T-helper 1 cell treated with Interleukin-12 subunit alpha and Interleukin-12 subunit beta and Interleukin-4 antibody, amounts not matched to agents 30 ng/mL and 1 ng/mL, for 36 hours (primary cell): ENCODE results near the gene RPH3AL. TPM values are rescaled to one million over a fixed set of nuclear protein-coding genes. Genes with fewer than 3 reads are reported as not detected.
"Not testable (repeated sequence)": the region's sequence is repeated elsewhere in the genome, so short reads cannot be mapped to it uniquely, and the experiment has no call there.

Experiments
- intact Hi-C: fragments of 100-400 bp; cut with micrococcal nuclease; formaldehyde crosslinking; loops from one replicate; pipeline ENCODE4 v1.15.1; 2024
- total RNA-seq: library from RNA; stranded (reverse); gene quantifications from 2 replicates; pipeline ENCODE4 v1.2.3, GENCODE V29; 2022

The RPH3AL gene
- total RNA-seq, 1 donor from 2014 or later: 2.6 TPM

GRCh38 chr17:245020-245419 lies 107.6 kb downstream of the RPH3AL start:
- intact Hi-C loops: no loop called here

- intact Hi-C loops: not testable (repeated sequence)
These were observed 108.7 kb downstream of the RPH3AL start for GRCh38 chr17:243924-244323.

GRCh38 chr17:238964-239259 lies 113.7 kb downstream of the RPH3AL start:
- intact Hi-C loops: no loop called here

GRCh38 chr17:238071-238963 lies 114.3 kb downstream of the RPH3AL start:
- intact Hi-C loops: no loop called here

GRCh38 chr17:237406-237955 lies 115.1 kb downstream of the RPH3AL start:
- intact Hi-C loops: no loop called here

GRCh38 chr17:236641-237405 lies 115.8 kb downstream of the RPH3AL start:
- intact Hi-C loops: no loop called here

GRCh38 chr17:235831-236640 lies 116.6 kb downstream of the RPH3AL start:
- intact Hi-C loops: no loop called here

GRCh38 chr17:234994-235830 lies 117.4 kb downstream of the RPH3AL start:
- intact Hi-C loops: not testable (repeated sequence)

GRCh38 chr17:234163-234993 lies 118.2 kb downstream of the RPH3AL start:
- intact Hi-C loops: not testable (repeated sequence)

GRCh38 chr17:233473-233941 lies 119.1 kb downstream of the RPH3AL start:
- intact Hi-C loops: no loop called here

GRCh38 chr17:231966-232807 lies 120.4 kb downstream of the RPH3AL start:
- intact Hi-C loops: no loop called here

- intact Hi-C loops: no loop called here
These were observed 121.2 kb downstream of the RPH3AL start for GRCh38 chr17:231191-231965.

GRCh38 chr17:230395-230770 lies 122.2 kb downstream of the RPH3AL start:
- intact Hi-C loops: no loop called here

- intact Hi-C loops: no loop called here
These were observed 122.8 kb downstream of the RPH3AL start for GRCh38 chr17:229709-230394.

- intact Hi-C loops: no loop called here
These were observed 123.5 kb downstream of the RPH3AL start for GRCh38 chr17:228951-229708.

- intact Hi-C loops: no loop called here
These were observed 124.5 kb downstream of the RPH3AL start for GRCh38 chr17:227946-228615.
